Adipocyte (in vitro differentiated cells): ENCODE measurements around the gene PTPRN2.
"Not testable (repeated sequence)": the region's sequence is repeated elsewhere in the genome, so short reads cannot be mapped to it uniquely, and the experiment has no call there.

ENCODE experiments used
- DNase-seq: peaks from one replicate; pipeline ENCODE4 v3.0.0-alpha.2; 2015; ENCODE audit warnings: low read depth
- H3K27me3 ChIP-seq: replicated peaks from 2 replicates; pipeline ENCODE4 v1.7.0; 2013; ENCODE audit warnings: mild to moderate bottlenecking, low read length, moderate library complexity; ENCODE audit not compliant: control insufficient read depth, insufficient read depth
- H3K36me3 ChIP-seq: 2 replicates; pipeline ENCODE4 v1.7.0; 2013; ENCODE audit warnings: low read length, mild to moderate bottlenecking, moderate library complexity; ENCODE audit not compliant: control insufficient read depth, insufficient read depth, severe bottlenecking
- H3K4me1 ChIP-seq: 2 replicates; pipeline ENCODE4 v1.7.0; 2013; ENCODE audit warnings: mild to moderate bottlenecking, low read length, moderate library complexity; ENCODE audit not compliant: control insufficient read depth, insufficient read depth
- H3K4me3 ChIP-seq: 2 replicates; pipeline ENCODE4 v1.7.0; 2013; ENCODE audit warnings: mild to moderate bottlenecking, low read length, moderate library complexity
- H3K9ac ChIP-seq: 2 replicates; pipeline ENCODE4 v1.7.0; 2013; ENCODE audit warnings: mild to moderate bottlenecking, low read length, moderate library complexity
- H3K9me3 ChIP-seq: 2 replicates; pipeline ENCODE4 v1.7.0; 2013; ENCODE audit warnings: mild to moderate bottlenecking, low read length, moderate library complexity; ENCODE audit not compliant: control insufficient read depth

Gene PTPRN2

GRCh38 chr7:158406364-158406763 is 181.3 kb downstream of the PTPRN2 start:
- no peak for DNase-seq
- peaks cover 8% of the 10 kb centered on the region for H3K27me3 ChIP-seq
- H3K4me1 ChIP-seq = no peaks in the 10 kb centered on the region
- H3K9ac ChIP-seq = no peak overlapping the region
- no peak overlapping the region for H3K4me3 ChIP-seq
- no peaks in the 10 kb centered on the region for H3K9me3 ChIP-seq
- H3K36me3 ChIP-seq = no peaks in the 10 kb centered on the region

- H3K4me1 ChIP-seq, H3K9me3 ChIP-seq, DNase-seq, H3K36me3 ChIP-seq, H3K4me3 ChIP-seq, H3K9ac ChIP-seq, H3K27me3 ChIP-seq: not testable (repeated sequence)
These were observed 181.9 kb downstream of the PTPRN2 start for GRCh38 chr7:158405771-158406170.

- no peak for DNase-seq
These were observed 182.3 kb downstream of the PTPRN2 start for GRCh38 chr7:158405324-158405723.

GRCh38 chr7:158404031-158404761 is 183.4 kb downstream of the PTPRN2 start:
- Histone ChIP-seq H3K36me3 (no peaks in the 10 kb centered on the region), H3K4me3 (no peak overlapping the region), H3K9ac (no peak overlapping the region), H3K4me1 (no peaks in the 10 kb centered on the region), H3K9me3 (peaks cover 5% of the 10 kb centered on the region), H3K27me3 (peaks cover 4% of the 10 kb centered on the region)
- no peak for DNase-seq

More at GRCh38 chr7:158405324-158405723, 182.3 kb downstream of the PTPRN2 start:
- Histone ChIP-seq H3K9ac (no peak overlapping the region), H3K9me3 (no peaks in the 10 kb centered on the region), H3K36me3 (no peaks in the 10 kb centered on the region), H3K27me3 (peaks cover 8% of the 10 kb centered on the region), H3K4me1 (no peaks in the 10 kb centered on the region), H3K4me3 (no peak overlapping the region)

GRCh38 chr7:158403013-158403821 is 184.4 kb downstream of the PTPRN2 start:
- Histone ChIP-seq H3K9ac (no peak overlapping the region), H3K4me1 (no peaks in the 10 kb centered on the region), H3K36me3 (no peaks in the 10 kb centered on the region), H3K9me3 (peaks cover 14% of the 10 kb centered on the region), H3K27me3 (peaks cover under 1% of the 10 kb centered on the region), H3K4me3 (no peak overlapping the region)
- no peak for DNase-seq

- no peak for DNase-seq
- Histone ChIP-seq H3K36me3 (no peaks in the 10 kb centered on the region), H3K4me3 (no peak overlapping the region), H3K27me3 (no peaks in the 10 kb centered on the region), H3K9me3 (peaks cover 14% of the 10 kb centered on the region), H3K9ac (no peak overlapping the region), H3K4me1 (no peaks in the 10 kb centered on the region)
These were observed 185.2 kb downstream of the PTPRN2 start for GRCh38 chr7:158402471-158402870.

- DNase-seq = no peak
- H3K9me3 ChIP-seq = peaks cover 14% of the 10 kb centered on the region
These were observed 185.8 kb downstream of the PTPRN2 start for GRCh38 chr7:158401826-158402225.

GRCh38 chr7:158401295-158401694 is 186.3 kb downstream of the PTPRN2 start:
- Histone ChIP-seq H3K9ac (no peak overlapping the region), H3K36me3 (no peaks in the 10 kb centered on the region), H3K27me3 (no peaks in the 10 kb centered on the region), H3K4me3 (no peak overlapping the region), H3K4me1 (no peaks in the 10 kb centered on the region), H3K9me3 (peaks cover 14% of the 10 kb centered on the region)
- DNase-seq = no peak

More at GRCh38 chr7:158401826-158402225, 185.8 kb downstream of the PTPRN2 start:
- no peaks in the 10 kb centered on the region for H3K36me3 ChIP-seq
- no peak overlapping the region for H3K9ac ChIP-seq
- no peaks in the 10 kb centered on the region for H3K4me1 ChIP-seq
- no peaks in the 10 kb centered on the region for H3K27me3 ChIP-seq
- no peak overlapping the region for H3K4me3 ChIP-seq

GRCh38 chr7:158400601-158401225 is 186.9 kb downstream of the PTPRN2 start:
- H3K9me3 ChIP-seq = peaks cover 14% of the 10 kb centered on the region
- H3K4me1 ChIP-seq = no peaks in the 10 kb centered on the region
- H3K27me3 ChIP-seq = no peaks in the 10 kb centered on the region
- H3K9ac ChIP-seq = no peak overlapping the region
- no peaks in the 10 kb centered on the region for H3K36me3 ChIP-seq
- DNase-seq = no peak
- no peak overlapping the region for H3K4me3 ChIP-seq

GRCh38 chr7:158399762-158400161 is 187.9 kb downstream of the PTPRN2 start:
- no peaks in the 10 kb centered on the region for H3K4me1 ChIP-seq
- H3K9me3 ChIP-seq = peaks cover 14% of the 10 kb centered on the region
- no peak overlapping the region for H3K4me3 ChIP-seq
- no peak for DNase-seq
- H3K27me3 ChIP-seq = no peaks in the 10 kb centered on the region
- no peaks in the 10 kb centered on the region for H3K36me3 ChIP-seq
- H3K9ac ChIP-seq = no peak overlapping the region

GRCh38 chr7:158398750-158399149 is 188.9 kb downstream of the PTPRN2 start:
- H3K4me3 ChIP-seq = no peak overlapping the region
- H3K4me1 ChIP-seq = no peaks in the 10 kb centered on the region
- H3K27me3 ChIP-seq = no peaks in the 10 kb centered on the region
- H3K36me3 ChIP-seq = no peaks in the 10 kb centered on the region
- H3K9me3 ChIP-seq = peaks cover 14% of the 10 kb centered on the region
- H3K9ac ChIP-seq = no peak overlapping the region
- DNase-seq = no peak
